GM12875 (cell line): ENCODE measurements around the gene MPST.
"Not testable (repeated sequence)": the region's sequence is repeated elsewhere in the genome, so short reads cannot be mapped to it uniquely, and the experiment has no call there.

Experiments used
- H3K4me3 ChIP-seq: one replicate; pipeline ENCODE4 v1.5.1; 2011; ENCODE audit warnings: low read depth, low read length, control low read depth
- TF ChIP-seq, protein P1 (sequence below): IDR thresholded peaks from 2 replicates; pipeline ENCODE4 v1.5.1; 2011; ENCODE audit warnings: low read depth, mild to moderate bottlenecking, control low read depth, inconsistent platforms, low read length, moderate library complexity, borderline replicate concordance; ENCODE audit not compliant: insufficient read depth

Gene MPST

DNA sequence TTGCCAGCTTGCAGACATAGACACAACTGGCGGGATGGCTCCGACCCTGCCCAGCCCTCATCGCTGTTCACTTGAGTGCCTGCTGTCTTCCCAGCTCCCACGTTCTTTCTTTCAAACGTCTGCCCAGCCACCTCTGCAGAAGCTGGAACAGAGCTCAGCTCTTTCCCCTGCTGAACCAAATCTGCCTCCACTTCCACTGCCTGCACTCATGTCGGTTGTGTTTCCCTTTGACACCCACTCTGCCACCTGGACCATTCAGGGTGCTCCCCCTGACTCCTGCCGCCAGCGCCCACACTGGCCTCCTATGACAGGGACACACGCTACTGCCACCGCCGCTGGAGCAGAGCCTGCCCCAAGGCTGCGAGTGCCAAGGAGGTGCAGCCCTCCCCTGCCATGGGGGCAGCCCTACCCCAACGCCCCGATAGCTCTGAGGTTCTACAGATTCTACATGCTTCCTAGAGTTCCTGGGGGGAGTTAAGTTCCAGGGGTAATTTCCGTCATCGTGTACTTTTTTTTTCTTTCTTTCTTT is 38.2 kb upstream of the MPST start:
- no peak overlapping the region for H3K4me3 ChIP-seq
- TF ChIP-seq, protein P1, sequence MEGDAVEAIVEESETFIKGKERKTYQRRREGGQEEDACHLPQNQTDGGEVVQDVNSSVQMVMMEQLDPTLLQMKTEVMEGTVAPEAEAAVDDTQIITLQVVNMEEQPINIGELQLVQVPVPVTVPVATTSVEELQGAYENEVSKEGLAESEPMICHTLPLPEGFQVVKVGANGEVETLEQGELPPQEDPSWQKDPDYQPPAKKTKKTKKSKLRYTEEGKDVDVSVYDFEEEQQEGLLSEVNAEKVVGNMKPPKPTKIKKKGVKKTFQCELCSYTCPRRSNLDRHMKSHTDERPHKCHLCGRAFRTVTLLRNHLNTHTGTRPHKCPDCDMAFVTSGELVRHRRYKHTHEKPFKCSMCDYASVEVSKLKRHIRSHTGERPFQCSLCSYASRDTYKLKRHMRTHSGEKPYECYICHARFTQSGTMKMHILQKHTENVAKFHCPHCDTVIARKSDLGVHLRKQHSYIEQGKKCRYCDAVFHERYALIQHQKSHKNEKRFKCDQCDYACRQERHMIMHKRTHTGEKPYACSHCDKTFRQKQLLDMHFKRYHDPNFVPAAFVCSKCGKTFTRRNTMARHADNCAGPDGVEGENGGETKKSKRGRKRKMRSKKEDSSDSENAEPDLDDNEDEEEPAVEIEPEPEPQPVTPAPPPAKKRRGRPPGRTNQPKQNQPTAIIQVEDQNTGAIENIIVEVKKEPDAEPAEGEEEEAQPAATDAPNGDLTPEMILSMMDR, result no peak

DNA sequence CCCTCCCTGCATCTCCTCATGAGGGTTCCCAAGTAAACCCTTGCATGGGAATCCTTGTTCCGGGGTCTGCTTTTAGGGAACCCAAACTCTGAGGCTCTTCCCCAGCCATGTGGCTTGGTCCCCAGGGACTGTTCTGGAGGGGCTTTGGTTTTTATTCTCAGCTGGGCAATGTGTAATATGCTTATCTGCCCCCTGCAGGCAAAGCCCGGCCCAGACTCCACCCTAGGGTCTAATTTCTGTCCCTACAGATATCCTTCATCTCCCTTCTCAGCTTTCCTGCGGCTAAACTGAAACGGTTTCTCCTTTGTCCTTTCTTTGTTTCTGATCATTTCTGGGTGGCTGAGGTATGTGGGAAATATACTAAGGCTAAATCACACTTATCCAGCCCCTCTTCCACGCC is 37.4 kb upstream of the MPST start:
- H3K4me3 ChIP-seq, result no peak overlapping the region
- TF ChIP-seq, protein P1, result peak; percentile 12; the same call in 1 of the 2 replicates

DNA sequence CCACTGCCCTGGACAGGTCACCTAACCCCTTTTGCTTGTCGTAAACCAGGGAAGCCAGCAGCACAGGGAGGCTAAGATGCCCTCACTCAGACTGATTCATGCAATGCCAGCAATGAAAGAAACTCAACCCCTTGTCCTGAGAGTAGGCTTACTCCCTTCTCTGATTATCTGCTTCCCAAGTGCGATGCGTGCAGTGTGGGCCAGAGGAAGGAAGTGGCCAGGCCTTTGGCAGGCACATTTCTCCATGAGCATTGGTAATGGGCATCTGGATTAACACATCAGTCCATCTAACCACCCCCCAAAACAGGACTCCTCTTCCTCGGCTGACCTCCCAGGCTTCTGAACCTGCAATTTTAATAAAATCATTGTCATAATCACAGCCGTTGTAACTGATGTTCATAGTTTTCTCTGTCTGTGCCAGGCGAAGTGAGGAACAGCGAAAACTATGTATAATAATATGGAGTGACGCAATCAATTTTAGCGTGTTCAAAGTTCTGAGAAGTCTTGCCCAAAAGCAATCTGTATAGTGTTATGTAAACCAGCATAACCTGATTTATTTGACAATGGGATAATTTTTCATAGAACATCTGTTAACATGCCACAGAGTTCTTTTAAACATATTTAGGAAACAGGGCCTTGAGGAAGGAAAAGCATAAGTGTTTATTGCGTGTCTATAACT is 34.2 kb upstream of the MPST start:
- no peak overlapping the region for H3K4me3 ChIP-seq
- TF ChIP-seq, protein P1, result no peak

DNA sequence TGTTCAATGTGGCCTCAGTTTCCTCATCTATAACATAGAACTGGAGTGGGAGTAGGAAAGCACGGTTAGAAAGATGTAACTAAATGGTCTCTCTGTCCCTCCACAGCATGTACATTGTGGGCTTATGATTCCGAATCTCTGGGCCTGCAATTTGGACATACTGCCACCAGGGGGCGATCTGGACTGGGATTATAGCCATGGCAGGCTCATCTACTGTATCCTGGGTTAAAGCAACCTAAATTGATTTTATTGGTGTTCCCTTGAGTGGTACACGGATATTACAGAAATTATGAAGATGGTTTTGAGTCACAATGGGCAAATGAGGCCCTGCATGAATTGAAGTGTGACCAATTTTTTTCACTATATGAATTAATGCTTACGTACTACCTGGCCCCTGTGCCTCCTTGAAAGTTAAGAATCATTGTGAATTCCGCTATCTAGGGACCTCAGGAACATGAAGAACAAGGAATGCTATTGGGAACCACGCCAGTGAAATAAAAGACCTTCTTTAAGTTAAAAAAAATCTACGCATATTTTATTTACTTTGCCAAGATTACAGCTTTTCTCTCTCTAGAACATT is 33.2 kb upstream of the MPST start:
- no peak overlapping the region for H3K4me3 ChIP-seq
- TF ChIP-seq, protein P1, result peak; percentile 74

DNA sequence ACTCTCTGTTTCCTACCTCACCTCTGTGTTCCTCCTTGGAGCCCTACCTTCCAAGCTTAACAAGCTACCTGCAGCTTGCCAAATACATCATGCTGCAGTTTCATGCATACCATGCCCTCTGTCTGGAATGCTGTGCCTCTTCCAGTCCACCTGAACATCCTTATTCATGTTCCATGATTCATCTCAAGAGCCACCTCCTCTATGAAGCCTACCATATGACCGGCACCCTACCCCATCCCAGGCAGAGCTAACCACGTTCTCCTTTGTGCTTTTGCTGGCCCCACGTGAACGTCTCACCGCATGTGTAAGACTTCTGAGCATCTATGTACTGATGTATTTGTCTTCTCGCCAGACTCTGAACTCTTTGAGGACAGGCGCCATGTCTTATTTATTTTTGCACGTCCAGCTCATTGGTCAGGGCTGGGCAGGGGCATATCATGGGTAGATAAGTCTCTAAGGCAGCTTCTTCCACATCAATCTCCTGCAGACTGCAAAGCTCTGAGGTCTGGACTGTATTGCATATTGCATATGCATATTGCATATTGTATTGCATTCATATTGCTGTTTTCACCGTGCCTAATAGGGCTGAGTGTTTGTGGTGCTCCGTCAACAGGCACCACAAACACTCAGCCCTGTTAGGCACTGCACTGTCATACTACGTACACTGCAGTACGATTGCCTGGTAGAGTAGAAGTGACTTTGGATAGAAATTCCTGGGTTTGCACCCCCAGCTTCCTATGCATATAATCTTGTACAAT is 31.3 kb upstream of the MPST start:
- TF ChIP-seq, protein P1, result no peak

DNA sequence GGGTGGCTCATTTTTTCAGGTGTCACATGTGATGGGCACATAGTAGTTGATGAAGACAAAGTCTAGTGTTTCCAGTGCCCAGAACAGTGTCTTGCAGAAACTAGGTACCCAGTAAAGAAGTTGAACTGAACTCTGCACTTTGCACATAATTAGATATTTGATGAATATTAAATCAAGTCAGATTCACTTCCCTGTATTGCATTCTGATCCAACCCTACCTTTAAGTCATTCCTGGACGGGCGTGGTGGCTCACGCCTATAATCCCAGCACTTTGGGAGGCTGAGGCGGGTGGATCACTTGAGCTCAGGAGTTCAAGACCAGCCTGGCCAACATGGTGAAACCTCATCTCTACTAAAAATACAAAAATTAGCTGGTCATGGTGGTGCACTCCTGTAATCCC is 30.5 kb upstream of the MPST start:
- H3K4me3 ChIP-seq, result not testable (repeated sequence)

More for the DNA sequence above, 31.3 kb upstream of the MPST start:
- H3K4me3 ChIP-seq, result no peak overlapping the region

DNA sequence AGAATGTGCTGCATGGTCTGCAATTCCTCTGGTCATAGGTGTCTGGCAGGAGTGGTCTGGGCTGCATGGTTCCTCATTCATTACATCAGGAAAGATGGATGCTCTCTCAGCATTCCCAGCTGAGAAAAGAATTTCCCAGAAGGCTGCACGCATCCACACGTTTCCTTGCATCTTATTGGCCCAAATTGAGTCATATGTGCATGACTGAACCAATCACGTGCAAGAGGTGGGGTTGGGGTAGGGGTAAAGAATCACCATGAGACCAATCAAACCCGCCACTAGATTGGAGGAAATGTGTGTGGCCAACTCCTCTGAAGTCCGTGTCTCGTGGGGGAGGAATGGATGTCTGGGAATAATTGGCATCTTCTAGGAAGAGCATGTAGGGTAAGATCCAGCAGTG is 29.1 kb upstream of the MPST start:
- TF ChIP-seq, protein P1, result no peak
- H3K4me3 ChIP-seq, result no peak overlapping the region
